Caco-2 (cell line): ENCODE results near the gene TSPAN5. TPM values are rescaled to one million over a fixed set of nuclear protein-coding genes. Genes with fewer than 3 reads are reported as not detected.
"Not testable (repeated sequence)": the region's sequence is repeated elsewhere in the genome, so short reads cannot be mapped to it uniquely, and the experiment has no call there.

Experiments
- BruUV-seq: library from RNA; stranded (reverse); fragments of 400-500 nt; replicated peaks from 2 replicates; lab custom pipeline; 2021; lab: Mats Ljungman, UMichigan
- CTCF ChIA-PET: fragments of 300-600 bp; sonication (Branson Sonifier 250); formaldehyde crosslinking; loops from one replicate; lab custom pipeline; 2022; ENCODE audit warnings: antibody characterized with exemption; lab: Charles Lee
- POLR2A ChIA-PET: fragments of 300-600 bp; sonication (Branson Sonifier 250); formaldehyde crosslinking; loops from one replicate; lab custom pipeline; 2022; ENCODE audit warnings: antibody characterized with exemption; lab: Charles Lee
- DNase-seq, 2 experiments: peaks; one replicate each; pipeline versions ENCODE4 v3.0.0 to v3.0.0-alpha.2; 2020 to 2022
- H3K27me3 ChIP-seq: replicated peaks from 2 replicates; pipeline ENCODE4 v1.6.0; 2011; ENCODE audit warnings: low read length; ENCODE audit not compliant: control insufficient read depth, insufficient read depth
- H3K36me3 ChIP-seq: 2 replicates; pipeline ENCODE4 v1.5.1; 2011; ENCODE audit warnings: low read length; ENCODE audit not compliant: control insufficient read depth, insufficient read depth
- H3K4me1 ChIP-seq: fragments of 250-450 bp; sonication (Bioruptor Pico); 2 replicates; pipeline ENCODE4 v1.5.1; 2020; ENCODE audit warnings: mild to moderate bottlenecking
- H3K4me3 ChIP-seq: 2 replicates; pipeline ENCODE4 v1.5.1; 2011; ENCODE audit warnings: low read depth, mild to moderate bottlenecking, control low read depth, low read length
- H3K9me3 ChIP-seq: fragments of 250-450 bp; sonication (Bioruptor Pico); 2 replicates; pipeline ENCODE4 v1.5.1; 2020; ENCODE audit warnings: mild to moderate bottlenecking, moderate library complexity
- H3K27ac Mint-ChIP-seq: one replicate; pipeline ENCODE4 v1.8.0; 2022; ENCODE audit warnings: mixed read lengths; ENCODE audit not compliant: unreplicated experiment
- H3K27me3 Mint-ChIP-seq: one replicate; pipeline ENCODE4 v1.8.0; 2022; ENCODE audit warnings: mixed read lengths; ENCODE audit not compliant: insufficient read depth, unreplicated experiment
- H3K36me3 Mint-ChIP-seq: one replicate; pipeline ENCODE4 v1.8.0; 2022; ENCODE audit warnings: mild to moderate bottlenecking, mixed read lengths; ENCODE audit not compliant: insufficient read depth, unreplicated experiment
- H3K4me1 Mint-ChIP-seq: one replicate; pipeline ENCODE4 v1.8.0; 2022; ENCODE audit warnings: low read depth, mixed read lengths; ENCODE audit not compliant: unreplicated experiment
- H3K4me3 Mint-ChIP-seq: one replicate; pipeline ENCODE4 v1.8.0; 2022; ENCODE audit warnings: mild to moderate bottlenecking, moderate library complexity, mixed read lengths; ENCODE audit not compliant: unreplicated experiment
- H3K9me3 Mint-ChIP-seq: one replicate; pipeline ENCODE4 v1.8.0; 2022; ENCODE audit warnings: mixed read lengths; ENCODE audit not compliant: unreplicated experiment
- CTCF ChIP-seq, 2 experiments: fragments of 200-600 bp in 1 of 2; IDR thresholded peaks; 1 replicate in 1 of 2; 2 replicates in 1 of 2; pipeline versions ENCODE4 v1.5.1 to v1.8.0; 2011 to 2022; ENCODE audit warnings: antibody characterized with exemption in 1 of 2, control low read depth in 1 of 2, inconsistent platforms in 1 of 2, low read depth in 1 of 2, low read length in 1 of 2, mild to moderate bottlenecking in 1 of 2, moderate library complexity in 1 of 2; ENCODE audit not compliant: insufficient read depth in 1 of 2, severe bottlenecking in 1 of 2, unreplicated experiment in 1 of 2
- intact Hi-C: fragments of 100-400 bp; cut with micrococcal nuclease; formaldehyde crosslinking; loops from one replicate; pipeline ENCODE4 v1.10.0; 2022; ENCODE audit not compliant: unreplicated experiment
- total RNA-seq: library from RNA; stranded (reverse); gene quantifications from 2 replicates; pipeline ENCODE4 v1.2.3, GENCODE V29; 2022

TSPAN5 gene
- total RNA-seq, 1 experiment from 2014 or later = 24.1 TPM

- Mint-ChIP-seq H3K4me1 (no peaks in the 10 kb centered on the region), H3K4me3 (no peak overlapping the region), H3K27me3 (no peaks in the 10 kb centered on the region), H3K27ac (no peak overlapping the region), H3K36me3 (no peaks in the 10 kb centered on the region), H3K9me3 (no peaks in the 10 kb centered on the region)
- ChIA-PET CTCF (no interaction called here), POLR2A (no interaction called here)
- TF ChIP-seq CTCF (IDR thresholded peaks at IDR 0.05; ENCODE audit: insufficient read depth in 1 of 2, low read depth in 1 of 2, low read length in 1 of 2, severe bottlenecking in 1 of 2, unreplicated experiment in 1 of 2) = no peak
- H3K4me1 ChIP-seq = no peaks in the 10 kb centered on the region
- H3K9me3 ChIP-seq = no peaks in the 10 kb centered on the region
- no peak overlapping the region for H3K4me3 ChIP-seq
- no peaks in the 10 kb centered on the region for H3K27me3 ChIP-seq
- no peaks in the 10 kb centered on the region for H3K36me3 ChIP-seq
- intact Hi-C loops = loop anchor here (10.0 kb wide), 1 partner anchor 412 kb away; no protein-coding TSS in a partner anchor
- BruUV-seq = no TSS peak
- no peak for DNase-seq
Measured at GRCh38 chr4:98462487-98462886, 195.9 kb downstream of the TSPAN5 start.

- H3K27me3 ChIP-seq, POLR2A ChIA-PET, H3K4me1 ChIP-seq, CTCF ChIA-PET, H3K36me3 Mint-ChIP-seq, BruUV-seq, H3K36me3 ChIP-seq, H3K4me3 ChIP-seq, H3K9me3 ChIP-seq, H3K4me3 Mint-ChIP-seq, H3K4me1 Mint-ChIP-seq, H3K9me3 Mint-ChIP-seq, DNase-seq, H3K27ac Mint-ChIP-seq, H3K27me3 Mint-ChIP-seq: not testable (repeated sequence)
- intact Hi-C loops = loop anchor here (10.0 kb wide), 1 partner anchor 414 kb away; no protein-coding TSS in a partner anchor
Measured at GRCh38 chr4:98461121-98461865, 197.1 kb downstream of the TSPAN5 start.

GRCh38 chr4:98457422-98457821, 201.0 kb downstream of the TSPAN5 start:
- H3K36me3 ChIP-seq, DNase-seq, H3K4me3 Mint-ChIP-seq, intact Hi-C loops, BruUV-seq, H3K4me1 ChIP-seq, CTCF ChIA-PET, H3K4me3 ChIP-seq, H3K4me1 Mint-ChIP-seq, H3K27ac Mint-ChIP-seq, H3K27me3 ChIP-seq, H3K27me3 Mint-ChIP-seq, H3K36me3 Mint-ChIP-seq, H3K9me3 Mint-ChIP-seq, H3K9me3 ChIP-seq, POLR2A ChIA-PET: not testable (repeated sequence)

- CTCF ChIA-PET = no interaction called here
- no peak for DNase-seq
- H3K36me3 ChIP-seq = no peaks in the 10 kb centered on the region
- no peaks in the 10 kb centered on the region for H3K27me3 ChIP-seq
- POLR2A ChIA-PET = no interaction called here
- intact Hi-C loops = no loop called here
- no peaks in the 10 kb centered on the region for H3K9me3 ChIP-seq
- Mint-ChIP-seq H3K4me1 (no peaks in the 10 kb centered on the region), H3K27me3 (no peaks in the 10 kb centered on the region), H3K27ac (no peak overlapping the region), H3K9me3 (peaks cover 9% of the 10 kb centered on the region), H3K4me3 (no peak overlapping the region), H3K36me3 (no peaks in the 10 kb centered on the region)
- no peak for TF ChIP-seq CTCF (IDR thresholded peaks at IDR 0.05; ENCODE audit: insufficient read depth in 1 of 2, low read depth in 1 of 2, low read length in 1 of 2, severe bottlenecking in 1 of 2, unreplicated experiment in 1 of 2)
- peaks cover 12% of the 10 kb centered on the region for H3K4me1 ChIP-seq
- BruUV-seq = no TSS peak
- H3K4me3 ChIP-seq = no peak overlapping the region
Measured at GRCh38 chr4:98452091-98452490, 206.3 kb downstream of the TSPAN5 start.
